GM12878 (cell line): ENCODE results near the gene MEGF11. TPM values are rescaled to one million over a fixed set of nuclear protein-coding genes. Genes with fewer than 3 reads are reported as not detected.

Source experiments
- ASH2L ChIP-seq: fragments of 300-600, 200-600 bp; sonication (generic); IDR thresholded peaks from 2 replicates; pipeline ENCODE4 v1.6.1; 2017; ENCODE audit warnings: low read depth, mild to moderate bottlenecking, borderline replicate concordance
- ATF2 ChIP-seq: IDR thresholded peaks from 2 replicates; pipeline ENCODE4 v1.6.1; 2012; ENCODE audit warnings: low read length, inconsistent platforms
- BCLAF1 ChIP-seq: fragments of 450-650 bp; IDR thresholded peaks from 2 replicates; pipeline ENCODE4 v1.6.1; 2017; ENCODE audit warnings: antibody characterized with exemption, mild to moderate bottlenecking, moderate library complexity
- CBX3 ChIP-seq: fragments of 200-600 bp; sonication (generic); IDR thresholded peaks from 2 replicates; pipeline ENCODE4 v1.6.1; 2016; ENCODE audit warnings: low read depth, borderline replicate concordance
- EED ChIP-seq: sonication (generic); IDR thresholded peaks from 2 replicates; pipeline ENCODE4 v1.6.1; 2016; ENCODE audit warnings: antibody characterized with exemption, low read depth
- IKZF2 ChIP-seq, 2 experiments: fragments of 450-650 bp; IDR thresholded peaks; 2 replicates each; pipeline ENCODE4 v1.6.1; 2017; ENCODE audit warnings: mild to moderate bottlenecking in 2 of 2, moderate library complexity in 2 of 2
- MEF2A ChIP-seq: IDR thresholded peaks from 2 replicates; pipeline ENCODE4 v1.6.1; 2011; ENCODE audit warnings: low read depth, mild to moderate bottlenecking, low read length, moderate library complexity; ENCODE audit not compliant: insufficient read depth
- NR2C2 ChIP-seq: IDR thresholded peaks from 2 replicates; pipeline ENCODE4 v1.6.1; 2011; ENCODE audit warnings: borderline replicate concordance, low read depth; ENCODE audit not compliant: control insufficient read depth, insufficient read length
- RB1 ChIP-seq: fragments of 450-650 bp; formaldehyde crosslinking; IDR thresholded peaks from 2 replicates; pipeline ENCODE4 v1.6.1; 2017; ENCODE audit warnings: mild to moderate bottlenecking, borderline replicate concordance
- RELA ChIP-seq: fragments of 450-650 bp; IDR thresholded peaks from 2 replicates; pipeline ENCODE4 v1.8.0; 2014; ENCODE audit warnings: borderline replicate concordance; ENCODE audit not compliant: partially characterized antibody
- SMARCA5 ChIP-seq: fragments of 450-650 bp; IDR thresholded peaks from 2 replicates; pipeline ENCODE4 v1.6.1; 2017; ENCODE audit warnings: mild to moderate bottlenecking
- SUPT20H ChIP-seq: IDR thresholded peaks from 2 replicates; pipeline ENCODE4 v1.6.1; 2011; ENCODE audit warnings: low read depth, mild to moderate bottlenecking, low read length, moderate library complexity, borderline replicate concordance; ENCODE audit not compliant: control insufficient read depth
- polyA plus RNA-seq, 11 experiments: library from polyadenylated mRNA; depleted of rRNA in 4 of 11; unstranded in 6 of 11; stranded (reverse) in 5 of 11; fragments of >200 nt; fragmentation: Nextera tagmentation in 4 of 11; fragmentation: Illumina TruSeq in 1 of 11; extraction: Ambion mirVana in 4 of 11; extraction: Trizol in 1 of 11; gene quantifications; 1 replicate in 1 of 11; 2 replicates in 10 of 11; pipeline versions ENCODE4 v1.2.1 to v1.2.3, GENCODE V29; 2011 to 2016; ENCODE audit warnings: inconsistent platforms in 2 of 11, missing spikeins in 2 of 11, low read depth in 1 of 11
- total RNA-seq, 4 experiments: library from RNA; depleted of rRNA in 3 of 4; stranded (reverse); fragments of >200 nt in 3 of 4; fragmentation: Illumina TruSeq in 1 of 4; extraction: Trizol in 1 of 4; gene quantifications; 2 replicates each; pipeline versions ENCODE4 v1.2.1 to v1.2.3, GENCODE V29; 2013 to 2021
- TF ChIP-seq, protein P1 (sequence below): fragments of 450-650 bp; IDR thresholded peaks from 2 replicates; pipeline ENCODE4 v1.6.1; 2017; ENCODE audit warnings: mild to moderate bottlenecking, moderate library complexity
- TF ChIP-seq, protein P2 (sequence below): IDR thresholded peaks from 2 replicates; pipeline ENCODE4 v1.6.1; 2012; ENCODE audit warnings: improper control_type of control experiment, low read depth, low read length; ENCODE audit not compliant: insufficient replicate concordance

Gene MEGF11
- total and polyA plus RNA-seq, 10 of the 15 experiments (the other 5 are each of a cell fraction or from before 2014, with no cell fraction given): 0.03 to 1.7 (median 0.49) TPM

DNA sequence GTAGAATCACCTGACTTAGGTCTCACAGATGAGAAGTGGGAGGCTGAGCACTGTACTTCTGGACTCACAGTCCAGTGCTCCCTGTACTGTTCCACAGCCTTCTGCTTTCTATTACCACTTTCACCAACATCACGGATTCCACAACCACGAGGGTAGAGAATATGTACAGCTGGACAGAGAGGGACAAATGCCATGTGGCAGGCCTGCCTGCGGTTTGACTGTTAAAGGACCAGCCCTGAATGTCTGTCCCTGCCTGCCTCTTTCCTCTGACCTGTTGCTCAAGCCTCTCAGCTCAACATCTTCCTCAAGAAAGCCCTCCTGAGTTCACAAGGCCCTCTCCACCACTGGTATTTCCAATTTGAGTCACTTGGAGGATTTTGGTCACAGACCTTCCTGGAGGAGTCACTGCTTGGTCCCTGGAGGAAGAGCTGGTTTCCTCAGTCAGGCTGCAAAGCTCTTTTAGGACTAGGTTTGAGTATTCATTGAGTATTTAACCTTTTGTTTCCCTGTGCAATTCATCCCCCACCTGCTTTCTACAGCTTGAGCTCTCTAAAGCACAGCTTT lies 335.1 kb downstream of the MEGF11 start (continued):
- TF ChIP-seq, protein P1, sequence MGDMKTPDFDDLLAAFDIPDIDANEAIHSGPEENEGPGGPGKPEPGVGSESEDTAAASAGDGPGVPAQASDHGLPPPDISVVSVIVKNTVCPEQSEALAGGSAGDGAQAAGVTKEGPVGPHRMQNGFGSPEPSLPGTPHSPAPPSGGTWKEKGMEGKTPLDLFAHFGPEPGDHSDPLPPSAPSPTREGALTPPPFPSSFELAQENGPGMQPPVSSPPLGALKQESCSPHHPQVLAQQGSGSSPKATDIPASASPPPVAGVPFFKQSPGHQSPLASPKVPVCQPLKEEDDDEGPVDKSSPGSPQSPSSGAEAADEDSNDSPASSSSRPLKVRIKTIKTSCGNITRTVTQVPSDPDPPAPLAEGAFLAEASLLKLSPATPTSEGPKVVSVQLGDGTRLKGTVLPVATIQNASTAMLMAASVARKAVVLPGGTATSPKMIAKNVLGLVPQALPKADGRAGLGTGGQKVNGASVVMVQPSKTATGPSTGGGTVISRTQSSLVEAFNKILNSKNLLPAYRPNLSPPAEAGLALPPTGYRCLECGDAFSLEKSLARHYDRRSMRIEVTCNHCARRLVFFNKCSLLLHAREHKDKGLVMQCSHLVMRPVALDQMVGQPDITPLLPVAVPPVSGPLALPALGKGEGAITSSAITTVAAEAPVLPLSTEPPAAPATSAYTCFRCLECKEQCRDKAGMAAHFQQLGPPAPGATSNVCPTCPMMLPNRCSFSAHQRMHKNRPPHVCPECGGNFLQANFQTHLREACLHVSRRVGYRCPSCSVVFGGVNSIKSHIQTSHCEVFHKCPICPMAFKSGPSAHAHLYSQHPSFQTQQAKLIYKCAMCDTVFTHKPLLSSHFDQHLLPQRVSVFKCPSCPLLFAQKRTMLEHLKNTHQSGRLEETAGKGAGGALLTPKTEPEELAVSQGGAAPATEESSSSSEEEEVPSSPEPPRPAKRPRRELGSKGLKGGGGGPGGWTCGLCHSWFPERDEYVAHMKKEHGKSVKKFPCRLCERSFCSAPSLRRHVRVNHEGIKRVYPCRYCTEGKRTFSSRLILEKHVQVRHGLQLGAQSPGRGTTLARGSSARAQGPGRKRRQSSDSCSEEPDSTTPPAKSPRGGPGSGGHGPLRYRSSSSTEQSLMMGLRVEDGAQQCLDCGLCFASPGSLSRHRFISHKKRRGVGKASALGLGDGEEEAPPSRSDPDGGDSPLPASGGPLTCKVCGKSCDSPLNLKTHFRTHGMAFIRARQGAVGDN: 0 out of 2 replicates have a peak, but pooled peaks have one; percentile 25
- no peak for TF ChIP-seq BCLAF1
- no peak for TF ChIP-seq ATF2
- peak; percentile 48; the same call in 1 of the 2 replicates for TF ChIP-seq SMARCA5
- TF ChIP-seq RELA: no peak
- TF ChIP-seq RB1: no peak
- TF ChIP-seq NR2C2: no peak
- no peak for TF ChIP-seq ASH2L
- TF ChIP-seq MEF2A: no peak
- TF ChIP-seq, protein P2, sequence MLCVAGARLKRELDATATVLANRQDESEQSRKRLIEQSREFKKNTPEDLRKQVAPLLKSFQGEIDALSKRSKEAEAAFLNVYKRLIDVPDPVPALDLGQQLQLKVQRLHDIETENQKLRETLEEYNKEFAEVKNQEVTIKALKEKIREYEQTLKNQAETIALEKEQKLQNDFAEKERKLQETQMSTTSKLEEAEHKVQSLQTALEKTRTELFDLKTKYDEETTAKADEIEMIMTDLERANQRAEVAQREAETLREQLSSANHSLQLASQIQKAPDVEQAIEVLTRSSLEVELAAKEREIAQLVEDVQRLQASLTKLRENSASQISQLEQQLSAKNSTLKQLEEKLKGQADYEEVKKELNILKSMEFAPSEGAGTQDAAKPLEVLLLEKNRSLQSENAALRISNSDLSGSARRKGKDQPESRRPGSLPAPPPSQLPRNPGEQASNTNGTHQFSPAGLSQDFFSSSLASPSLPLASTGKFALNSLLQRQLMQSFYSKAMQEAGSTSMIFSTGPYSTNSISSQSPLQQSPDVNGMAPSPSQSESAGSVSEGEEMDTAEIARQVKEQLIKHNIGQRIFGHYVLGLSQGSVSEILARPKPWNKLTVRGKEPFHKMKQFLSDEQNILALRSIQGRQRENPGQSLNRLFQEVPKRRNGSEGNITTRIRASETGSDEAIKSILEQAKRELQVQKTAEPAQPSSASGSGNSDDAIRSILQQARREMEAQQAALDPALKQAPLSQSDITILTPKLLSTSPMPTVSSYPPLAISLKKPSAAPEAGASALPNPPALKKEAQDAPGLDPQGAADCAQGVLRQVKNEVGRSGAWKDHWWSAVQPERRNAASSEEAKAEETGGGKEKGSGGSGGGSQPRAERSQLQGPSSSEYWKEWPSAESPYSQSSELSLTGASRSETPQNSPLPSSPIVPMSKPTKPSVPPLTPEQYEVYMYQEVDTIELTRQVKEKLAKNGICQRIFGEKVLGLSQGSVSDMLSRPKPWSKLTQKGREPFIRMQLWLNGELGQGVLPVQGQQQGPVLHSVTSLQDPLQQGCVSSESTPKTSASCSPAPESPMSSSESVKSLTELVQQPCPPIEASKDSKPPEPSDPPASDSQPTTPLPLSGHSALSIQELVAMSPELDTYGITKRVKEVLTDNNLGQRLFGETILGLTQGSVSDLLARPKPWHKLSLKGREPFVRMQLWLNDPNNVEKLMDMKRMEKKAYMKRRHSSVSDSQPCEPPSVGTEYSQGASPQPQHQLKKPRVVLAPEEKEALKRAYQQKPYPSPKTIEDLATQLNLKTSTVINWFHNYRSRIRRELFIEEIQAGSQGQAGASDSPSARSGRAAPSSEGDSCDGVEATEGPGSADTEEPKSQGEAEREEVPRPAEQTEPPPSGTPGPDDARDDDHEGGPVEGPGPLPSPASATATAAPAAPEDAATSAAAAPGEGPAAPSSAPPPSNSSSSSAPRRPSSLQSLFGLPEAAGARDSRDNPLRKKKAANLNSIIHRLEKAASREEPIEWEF: no peak
- no peak for TF ChIP-seq CBX3
- no peak for TF ChIP-seq SUPT20H
- TF ChIP-seq IKZF2 (IDR thresholded peaks at IDR 0.05): peak; percentile 27 to 40; a peak in 2 of 4 replicates
- peak; percentile 87 for TF ChIP-seq EED
